SU-DHL-6 (cell line): ENCODE data around the gene ATP5PO.

Source experiments
- H2AFZ ChIP-seq: fragments of 200-600 bp; sonication (generic); 2 replicates; pipeline ENCODE4 v1.6.1; 2014; ENCODE audit warnings: low read depth, mild to moderate bottlenecking, moderate library complexity, mixed read lengths, antibody characterized with exemption, low read length; ENCODE audit not compliant: severe bottlenecking
- H3F3A ChIP-seq: fragments of 200-600 bp; shearing (Covaris generic); 2 replicates; pipeline ENCODE4 v1.6.0; 2016; ENCODE audit warnings: antibody characterized with exemption, mild to moderate bottlenecking; ENCODE audit not compliant: insufficient read depth
- H3K27ac ChIP-seq: fragments of 200-600 bp; sonication (generic); 2 replicates; pipeline ENCODE4 v1.5.1; 2016; ENCODE audit warnings: low read depth, mild to moderate bottlenecking, low read length, moderate library complexity, mixed read lengths
- H3K27me3 ChIP-seq: fragments of 200-600 bp; sonication (generic), shearing (Covaris generic); 2 replicates; pipeline ENCODE4 v1.6.0; 2014; ENCODE audit warnings: mild to moderate bottlenecking, low read length
- H3K36me3 ChIP-seq: fragments of 200-600 bp; sonication (generic); 2 replicates; pipeline ENCODE4 v1.6.1; 2014; ENCODE audit warnings: mild to moderate bottlenecking, low read length, mixed read lengths
- H3K4me2 ChIP-seq: fragments of 300-600, 200-600 bp; shearing (Covaris generic), sonication (generic); 2 replicates; pipeline ENCODE4 v1.6.0; 2014; ENCODE audit warnings: low read length, low read depth, mild to moderate bottlenecking; ENCODE audit not compliant: poor library complexity, severe bottlenecking
- H3K4me3 ChIP-seq: fragments of 200-600 bp; sonication (generic); 2 replicates; pipeline ENCODE4 v1.5.1; 2014; ENCODE audit warnings: antibody characterized with exemption, low read length, mild to moderate bottlenecking, mixed read lengths; ENCODE audit not compliant: insufficient read depth, poor library complexity, severe bottlenecking
- H3K79me2 ChIP-seq: fragments of 200-600 bp; sonication (generic); 2 replicates; pipeline ENCODE4 v1.6.1; 2014; ENCODE audit warnings: mild to moderate bottlenecking, low read length, moderate library complexity; ENCODE audit not compliant: insufficient read depth
- H3K9ac ChIP-seq: fragments of 200-600 bp; sonication (generic); 2 replicates; pipeline ENCODE4 v1.7.0; 2014; ENCODE audit warnings: mild to moderate bottlenecking, low read length
- H3K9me2 ChIP-seq: fragments of 200-600 bp; sonication (generic); replicated peaks from 2 replicates; pipeline ENCODE4 v1.6.1; 2014; ENCODE audit warnings: low read length; ENCODE audit not compliant: insufficient read depth
- H3K9me3 ChIP-seq: fragments of 200-600 bp; sonication (generic); 2 replicates; pipeline ENCODE4 v1.6.1; 2014; ENCODE audit warnings: low read length, mixed read lengths; ENCODE audit not compliant: insufficient read depth
- H4K20me1 ChIP-seq: fragments of 200-600 bp; sonication (generic); 2 replicates; pipeline ENCODE4 v1.6.1; 2014; ENCODE audit warnings: low read depth, mild to moderate bottlenecking, antibody characterized with exemption, low read length, moderate library complexity, mixed read lengths
- CTCF ChIP-seq: fragments of 200-600 bp; sonication (generic); IDR thresholded peaks from one replicate; pipeline ENCODE4 v1.5.1; 2017; ENCODE audit warnings: antibody characterized with exemption, mild to moderate bottlenecking, low read length, moderate library complexity; ENCODE audit not compliant: insufficient read depth, poor library complexity, severe bottlenecking
- EZH2phosphoT487 ChIP-seq: fragments of 200-600 bp; sonication (generic), shearing (Covaris generic); conservative IDR thresholded peaks from 2 replicates; pipeline ENCODE4 v1.6.1; 2018; ENCODE audit warnings: mild to moderate bottlenecking, antibody characterized with exemption, low read length, moderate library complexity, mixed read lengths

ATP5PO gene

DNA sequence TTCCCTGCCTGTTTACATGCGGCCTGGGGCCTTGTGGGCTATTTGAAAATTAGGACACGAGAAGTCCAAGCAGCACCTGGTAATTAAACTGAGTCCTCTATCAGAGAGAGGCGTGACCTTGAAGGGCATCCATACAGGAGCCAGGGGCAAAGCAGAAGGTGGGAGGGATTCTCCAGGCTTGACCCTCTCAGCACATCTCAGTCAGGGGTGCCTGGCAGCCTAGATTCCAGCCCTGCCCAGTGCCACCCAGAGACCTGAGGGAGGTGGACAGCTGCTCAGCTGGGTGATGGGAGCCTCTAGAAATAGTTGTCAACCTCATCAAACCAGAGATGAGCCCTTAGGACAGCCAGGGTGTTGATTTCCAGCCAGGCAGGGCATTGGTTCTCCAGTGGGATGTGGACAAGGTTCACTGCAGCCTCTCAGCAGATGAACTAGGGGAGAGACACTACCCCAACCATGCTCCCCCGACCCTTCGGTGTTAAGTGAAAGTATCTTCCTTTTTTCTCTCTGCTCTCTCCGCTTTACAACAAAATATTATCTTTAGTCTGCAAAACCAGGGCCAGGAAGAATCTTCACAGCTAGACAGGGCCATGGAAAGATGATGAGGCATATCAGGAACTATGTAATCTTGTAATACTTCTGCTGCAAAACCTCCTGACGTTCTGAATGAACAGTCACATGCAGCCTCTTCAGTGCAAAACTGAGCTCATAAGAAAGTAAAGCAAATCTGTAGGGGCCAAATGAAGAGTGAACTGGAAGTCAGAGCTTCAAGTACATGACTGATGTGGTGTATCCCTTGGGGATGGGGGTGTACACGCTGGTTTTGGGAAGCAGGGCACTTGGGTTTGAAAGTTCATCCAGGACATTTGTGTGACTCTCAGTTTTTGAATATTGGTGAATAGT, 35.9 kb upstream of the ATP5PO start:
- no peaks in the 10 kb centered on the region for H3K9me3 ChIP-seq
- H3F3A ChIP-seq = no peaks in the 10 kb centered on the region
- no peak overlapping the region for H3K4me3 ChIP-seq
- no peaks in the 10 kb centered on the region for H3K9me2 ChIP-seq
- no peak overlapping the region for H2AFZ ChIP-seq
- no peak overlapping the region for H3K27ac ChIP-seq
- no peak for TF ChIP-seq EZH2phosphoT487
- no peak for TF ChIP-seq CTCF
- H3K9ac ChIP-seq = no peak overlapping the region
- no peaks in the 10 kb centered on the region for H3K27me3 ChIP-seq
- H3K79me2 ChIP-seq = no peaks in the 10 kb centered on the region
- H3K36me3 ChIP-seq = no peaks in the 10 kb centered on the region; the same call in 1 of the 2 replicates
- H4K20me1 ChIP-seq = no peaks in the 10 kb centered on the region
- no peak overlapping the region for H3K4me2 ChIP-seq

DNA sequence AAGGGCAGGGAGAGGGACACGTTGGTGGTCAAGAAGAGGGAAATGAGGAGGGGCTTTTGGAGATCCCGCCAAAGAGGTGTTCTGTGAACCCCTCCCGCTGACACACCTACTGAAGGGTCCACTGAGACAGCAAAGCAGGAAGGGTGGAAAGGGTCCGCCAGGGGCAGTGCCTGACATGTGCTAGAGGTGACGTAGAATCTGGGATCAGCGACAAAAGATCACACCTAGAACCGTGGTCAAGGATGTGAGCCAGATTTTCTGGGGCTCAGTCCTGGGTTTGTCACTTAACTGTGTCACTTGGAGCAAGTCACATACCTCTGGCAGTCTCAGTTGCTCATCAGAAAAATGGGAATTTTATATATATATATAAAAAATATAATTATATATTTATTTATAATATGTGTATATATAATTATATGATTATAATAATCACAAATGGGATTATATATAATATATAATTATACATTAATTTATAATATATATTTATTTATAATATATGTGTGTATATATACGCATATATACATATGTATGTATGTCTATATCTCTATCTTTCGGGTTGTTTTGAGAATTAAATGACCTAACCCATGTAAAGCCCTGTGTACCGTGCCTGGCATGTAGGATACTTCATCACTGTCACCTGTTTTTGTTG, 35.0 kb upstream of the ATP5PO start:
- no peak overlapping the region for H3K27ac ChIP-seq
- no peak overlapping the region for H3K4me2 ChIP-seq
- H3K36me3 ChIP-seq = no peaks in the 10 kb centered on the region; the same call in 1 of the 2 replicates
- no peaks in the 10 kb centered on the region for H3K79me2 ChIP-seq
- no peak overlapping the region for H3K4me3 ChIP-seq
- no peak for TF ChIP-seq CTCF
- TF ChIP-seq EZH2phosphoT487 = no peak
- H3K9ac ChIP-seq = no peak overlapping the region
- H3K9me3 ChIP-seq = no peaks in the 10 kb centered on the region
- no peaks in the 10 kb centered on the region for H3K9me2 ChIP-seq
- H3K27me3 ChIP-seq = no peaks in the 10 kb centered on the region
- no peaks in the 10 kb centered on the region for H3F3A ChIP-seq
- no peaks in the 10 kb centered on the region for H4K20me1 ChIP-seq
- H2AFZ ChIP-seq = no peak overlapping the region

DNA sequence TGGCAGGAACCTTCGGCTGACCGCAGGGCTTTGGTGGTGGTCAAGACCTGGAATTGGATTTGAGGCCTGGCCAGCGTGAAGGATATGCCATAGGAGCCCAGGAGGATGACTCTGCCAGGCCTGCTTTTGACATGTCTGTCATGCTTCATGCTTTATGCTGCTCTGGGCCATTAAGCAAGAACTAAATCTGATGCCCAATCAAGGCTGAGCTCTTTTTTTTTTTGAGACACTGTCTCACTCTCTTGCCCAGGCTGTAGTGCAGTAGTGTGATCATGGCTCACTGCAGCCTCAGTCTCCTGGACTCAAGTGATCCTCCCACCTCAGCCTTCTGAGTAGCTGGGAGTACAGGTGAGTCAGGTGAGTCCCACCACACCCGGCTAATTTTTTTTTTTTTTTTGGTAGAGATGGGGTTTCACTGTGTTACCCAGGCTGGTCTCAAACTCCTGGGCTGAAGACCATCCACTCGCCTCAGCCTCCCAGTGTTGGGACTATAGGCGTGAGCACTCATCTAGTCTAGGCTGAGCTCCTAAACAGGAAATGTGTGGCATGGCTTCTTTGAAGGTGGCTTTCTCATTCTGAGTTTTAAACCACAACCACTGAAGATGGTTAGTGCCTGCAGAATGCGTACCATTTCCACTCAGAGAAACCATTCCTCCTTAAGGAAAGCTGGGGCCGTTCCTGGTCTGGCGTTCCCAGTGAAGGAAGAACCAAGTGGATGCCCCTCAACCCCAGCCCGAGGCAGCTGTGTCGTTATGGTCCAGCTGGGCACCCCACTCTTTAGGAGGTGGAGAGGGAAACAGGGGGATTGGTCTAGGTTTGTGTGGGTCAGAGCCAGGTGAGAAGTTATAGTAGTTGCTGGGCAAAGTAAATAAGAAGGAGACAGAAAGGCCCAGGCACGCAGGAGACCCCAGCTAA, 34.2 kb upstream of the ATP5PO start:
- no peaks in the 10 kb centered on the region for H3F3A ChIP-seq
- no peaks in the 10 kb centered on the region for H3K9me3 ChIP-seq
- H3K27ac ChIP-seq = no peak overlapping the region
- H3K9me2 ChIP-seq = no peaks in the 10 kb centered on the region
- no peak overlapping the region for H3K4me3 ChIP-seq
- H4K20me1 ChIP-seq = no peaks in the 10 kb centered on the region
- H3K79me2 ChIP-seq = no peaks in the 10 kb centered on the region
- no peak for TF ChIP-seq EZH2phosphoT487
- TF ChIP-seq CTCF = no peak
- no peaks in the 10 kb centered on the region; the same call in 1 of the 2 replicates for H3K36me3 ChIP-seq
- H3K4me2 ChIP-seq = no peak overlapping the region
- H2AFZ ChIP-seq = no peak overlapping the region
- no peak overlapping the region for H3K9ac ChIP-seq
- H3K27me3 ChIP-seq = no peaks in the 10 kb centered on the region
